WTC11 (cell line): ENCODE data around the gene EPDR1. TPM values are rescaled to one million over a fixed set of nuclear protein-coding genes. Genes with fewer than 3 reads are reported as not detected.

Source experiments
- ZNF396 ChIP-seq: fragments of 250-450 bp; sonication (Bioruptor Pico); IDR thresholded peaks from 2 replicates; pipeline ENCODE4 v1.8.0; 2021; ENCODE audit warnings: mild to moderate bottlenecking, moderate library complexity, borderline replicate concordance
- total RNA-seq: library from RNA; stranded (reverse); gene quantifications from 3 replicates; pipeline ENCODE4 v1.2.3, GENCODE V29; 2021

EPDR1 gene
- total RNA-seq, 1 experiment from 2014 or later, result 7.4 TPM

DNA sequence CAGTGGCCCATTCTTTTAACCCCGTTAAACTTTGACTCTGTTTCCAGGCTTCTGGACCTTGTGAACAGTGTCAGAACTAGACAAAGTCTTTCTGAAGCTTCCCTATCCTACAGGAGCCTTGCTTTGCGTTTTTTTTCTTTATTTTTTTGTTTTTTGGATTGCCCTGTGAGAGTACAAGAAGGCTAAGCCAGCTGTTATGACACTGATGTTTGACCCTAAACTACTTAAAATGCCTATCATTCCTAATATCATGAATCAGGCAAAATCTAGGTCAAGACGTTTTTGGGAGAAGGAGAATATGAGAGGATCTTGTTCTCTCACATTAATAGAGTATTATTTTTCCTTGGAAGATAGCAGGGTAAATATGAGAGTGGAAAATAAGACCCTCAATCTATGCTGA is 79.8 kb downstream of the EPDR1 start (continued):
- no peak for TF ChIP-seq ZNF396 (CRISPR knock-in tag)

Other genes with a start within 250 kb of the EPDR1 start
- 0.96 to 1.8 TPM (median 1.3 TPM) in 3 replicates for gene GPR141, start 236.9 kb upstream of the EPDR1 start, total RNA-seq
- gene NME8, start 72.0 kb upstream of the EPDR1 start, total RNA-seq, result 1.0 to 2.3 TPM (median 1.5 TPM) in 3 replicates
- 0.07 to 0.24 TPM (median 0.09 TPM) in 3 replicates for gene SFRP4, start 3.8 kb upstream of the EPDR1 start, total RNA-seq